HepG2 (cell line): Measurements from ENCODE around the gene EPN2. TPM values are rescaled to one million over a fixed set of nuclear protein-coding genes. Genes with fewer than 3 reads are reported as not detected.
A peak's percentile ranks its signal among the peaks of the same experiment; 100 is the strongest.

Experiments used
- CBFB ChIP-seq: sonication (generic); formaldehyde crosslinking; IDR thresholded peaks from 2 replicates; pipeline ENCODE4 v1.4.0; 2020; ENCODE audit warnings: missing genetic modification reagents
- CEBPB ChIP-seq: IDR thresholded peaks from 2 replicates; pipeline ENCODE4 v1.6.1; 2011; ENCODE audit warnings: low read depth, low read length, improper control_type of control experiment, borderline replicate concordance
- ETV5 ChIP-seq: IDR thresholded peaks from 2 replicates; pipeline ENCODE4 v1.6.1; 2018; ENCODE audit warnings: missing biosample characterization, missing genetic modification reagents, inconsistent platforms, borderline replicate concordance
- FOXP1 ChIP-seq, 2 experiments: fragments of 450-650 bp in 1 of 2; IDR thresholded peaks; 2 replicates each; pipeline ENCODE4 v1.6.1; 2017 to 2018; ENCODE audit warnings: antibody characterized with exemption in 1 of 2
- HNRNPH1 ChIP-seq: fragments of 200-400 bp; formaldehyde crosslinking; optimal IDR thresholded peaks from 2 replicates; pipeline ENCODE3; 2017; ENCODE audit warnings: mild to moderate bottlenecking, low read depth, low read length
- KDM2A ChIP-seq: sonication (generic); formaldehyde crosslinking; IDR thresholded peaks from 2 replicates; pipeline ENCODE4 v1.4.0; 2020; ENCODE audit warnings: low read depth, missing genetic modification reagents, borderline replicate concordance
- RNF2 ChIP-seq: fragments of 450-650 bp; conservative IDR thresholded peaks from 2 replicates; pipeline ENCODE4 v1.6.1; 2016; ENCODE audit warnings: low read depth
- ZNF251 ChIP-seq: sonication (generic); formaldehyde crosslinking; IDR thresholded peaks from 2 replicates; pipeline ENCODE4 v1.9.0; 2021; ENCODE audit warnings: mild to moderate bottlenecking, missing genetic modification reagents
- ZNF546 ChIP-seq: sonication (generic); formaldehyde crosslinking; conservative IDR thresholded peaks from 2 replicates; pipeline ENCODE4 v1.8.1; 2023; ENCODE audit warnings: mild to moderate bottlenecking, missing genetic modification reagents
- polyA plus RNA-seq, 8 experiments: library from polyadenylated mRNA; depleted of rRNA in 3 of 8; stranded (reverse) in 7 of 8; unstranded in 1 of 8; fragments of >200 nt; fragmentation: Illumina TruSeq in 4 of 8; extraction: Trizol in 4 of 8; gene quantifications; 2 replicates each; pipeline versions ENCODE4 v1.2.1 to v1.2.3, GENCODE V29; 2011 to 2016; ENCODE audit warnings: low read depth in 4 of 8, missing spikeins in 1 of 8, mixed read lengths in 1 of 8; ENCODE audit not compliant: insufficient read depth in 1 of 8
- total RNA-seq, 5 experiments: library from RNA; depleted of rRNA; stranded (reverse); fragments of >200 nt; fragmentation: Illumina TruSeq; extraction: Trizol; gene quantifications; 2 replicates each; pipeline ENCODE4 v1.2.3, GENCODE V29; 2016; ENCODE audit warnings: low read depth in 1 of 5
- TF ChIP-seq, protein P1 (sequence below): sonication (generic); formaldehyde crosslinking; IDR thresholded peaks from 2 replicates; pipeline ENCODE4 v1.8.0; 2022; ENCODE audit warnings: mild to moderate bottlenecking, missing genetic modification reagents
- TF ChIP-seq, protein P2 (sequence below): sonication (generic); formaldehyde crosslinking; IDR thresholded peaks from 2 replicates; pipeline ENCODE4 v1.8.0; 2022; ENCODE audit warnings: low read depth, missing genetic modification reagents
- TF ChIP-seq, protein P3 (sequence below): sonication (generic); formaldehyde crosslinking; conservative IDR thresholded peaks from 2 replicates; pipeline ENCODE4 v1.4.0; 2020; ENCODE audit warnings: missing genetic modification reagents
- TF ChIP-seq, protein P4 (sequence below): fragments of 450-650 bp; IDR thresholded peaks from 2 replicates; pipeline ENCODE4 v1.6.1; 2017
- TF ChIP-seq, protein P5 (sequence below): sonication (generic); formaldehyde crosslinking; IDR thresholded peaks from 2 replicates; pipeline ENCODE4 v1.8.1; 2023; ENCODE audit warnings: missing genetic modification reagents, inconsistent platforms, borderline replicate concordance
- TF ChIP-seq, protein P6 (sequence below): sonication (generic); formaldehyde crosslinking; IDR thresholded peaks from 2 replicates; pipeline ENCODE4 v1.4.0; 2020; ENCODE audit warnings: mild to moderate bottlenecking, low read depth, missing genetic modification reagents
- TF ChIP-seq, protein P7 (sequence below): sonication (generic); formaldehyde crosslinking; IDR thresholded peaks from 2 replicates; pipeline ENCODE4 v1.5.0; 2020; ENCODE audit warnings: missing genetic modification reagents

Gene EPN2
- total and polyA plus RNA-seq, 2 of the 13 experiments (the other 11 are each of a cell fraction or from before 2014, with no cell fraction given), result 7.8 to 19.2 TPM

DNA sequence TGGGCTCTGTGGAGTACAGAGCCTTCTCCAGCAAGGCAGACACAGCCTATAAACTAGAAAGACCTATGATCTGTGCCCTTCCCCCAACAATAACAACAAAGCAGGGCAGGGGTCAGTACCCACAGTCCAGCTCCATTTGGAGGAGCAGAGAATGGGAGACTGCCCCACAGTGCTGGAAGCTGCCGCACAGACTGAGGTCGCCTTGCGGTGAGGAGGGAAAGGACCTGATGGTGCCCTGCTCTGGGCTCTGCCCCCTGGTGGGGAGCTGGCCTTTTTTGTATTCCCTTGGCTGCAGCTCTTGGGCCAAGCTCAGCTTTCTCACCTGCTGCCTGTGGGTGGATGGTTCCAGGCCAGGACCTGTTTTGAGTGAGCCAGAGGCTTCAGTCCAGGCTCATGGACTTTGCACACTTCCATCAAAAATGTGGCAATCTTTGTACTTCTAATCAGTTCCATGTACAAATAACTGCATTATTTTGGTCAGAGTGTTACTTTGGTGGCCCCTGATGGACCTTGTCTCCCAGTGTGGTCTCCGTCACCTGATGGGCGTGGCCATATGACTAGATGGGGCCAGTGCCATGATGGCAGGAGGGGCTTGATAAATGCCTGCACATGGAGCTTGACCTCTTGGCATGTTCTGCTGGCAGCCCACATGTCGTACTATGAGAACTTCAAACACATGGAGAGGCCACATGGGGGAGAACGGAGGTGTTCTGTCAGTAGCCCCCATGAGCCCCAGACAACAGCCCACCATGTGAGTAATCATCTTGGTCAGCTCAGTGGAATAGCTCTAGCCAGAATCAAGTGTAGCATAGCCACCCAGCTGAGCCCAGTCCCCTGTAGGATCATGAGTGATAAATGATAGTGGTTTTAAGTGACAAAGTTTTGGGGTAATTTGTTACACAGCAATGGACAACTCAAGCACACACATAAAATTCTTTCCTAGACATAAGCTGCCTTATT, 101.1 kb downstream of the EPN2 start (continued):
- TF ChIP-seq CEBPB, result peak; percentile 96
- TF ChIP-seq, protein P1, sequence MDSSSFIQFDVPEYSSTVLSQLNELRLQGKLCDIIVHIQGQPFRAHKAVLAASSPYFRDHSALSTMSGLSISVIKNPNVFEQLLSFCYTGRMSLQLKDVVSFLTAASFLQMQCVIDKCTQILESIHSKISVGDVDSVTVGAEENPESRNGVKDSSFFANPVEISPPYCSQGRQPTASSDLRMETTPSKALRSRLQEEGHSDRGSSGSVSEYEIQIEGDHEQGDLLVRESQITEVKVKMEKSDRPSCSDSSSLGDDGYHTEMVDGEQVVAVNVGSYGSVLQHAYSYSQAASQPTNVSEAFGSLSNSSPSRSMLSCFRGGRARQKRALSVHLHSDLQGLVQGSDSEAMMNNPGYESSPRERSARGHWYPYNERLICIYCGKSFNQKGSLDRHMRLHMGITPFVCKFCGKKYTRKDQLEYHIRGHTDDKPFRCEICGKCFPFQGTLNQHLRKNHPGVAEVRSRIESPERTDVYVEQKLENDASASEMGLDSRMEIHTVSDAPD (CRISPR knock-in tag), result peak; percentile 88; the same call in 1 of the 2 replicates
- TF ChIP-seq, protein P2, sequence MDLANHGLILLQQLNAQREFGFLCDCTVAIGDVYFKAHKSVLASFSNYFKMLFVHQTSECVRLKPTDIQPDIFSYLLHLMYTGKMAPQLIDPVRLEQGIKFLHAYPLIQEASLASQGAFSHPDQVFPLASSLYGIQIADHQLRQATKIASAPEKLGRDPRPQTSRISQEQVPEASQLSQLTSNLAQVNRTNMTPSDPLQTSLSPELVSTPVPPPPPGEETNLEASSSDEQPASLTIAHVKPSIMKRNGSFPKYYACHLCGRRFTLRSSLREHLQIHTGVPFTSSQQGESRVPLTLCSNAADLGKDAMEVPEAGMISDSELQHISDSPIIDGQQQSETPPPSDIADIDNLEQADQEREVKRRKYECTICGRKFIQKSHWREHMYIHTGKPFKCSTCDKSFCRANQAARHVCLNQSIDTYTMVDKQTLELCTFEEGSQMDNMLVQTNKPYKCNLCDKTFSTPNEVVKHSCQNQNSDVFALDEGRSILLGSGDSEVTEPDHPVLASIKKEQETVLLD (CRISPR knock-in tag), result no peak
- peak; percentile 68; the same call in 1 of the 2 replicates for TF ChIP-seq ZNF546
- TF ChIP-seq, protein P3, sequence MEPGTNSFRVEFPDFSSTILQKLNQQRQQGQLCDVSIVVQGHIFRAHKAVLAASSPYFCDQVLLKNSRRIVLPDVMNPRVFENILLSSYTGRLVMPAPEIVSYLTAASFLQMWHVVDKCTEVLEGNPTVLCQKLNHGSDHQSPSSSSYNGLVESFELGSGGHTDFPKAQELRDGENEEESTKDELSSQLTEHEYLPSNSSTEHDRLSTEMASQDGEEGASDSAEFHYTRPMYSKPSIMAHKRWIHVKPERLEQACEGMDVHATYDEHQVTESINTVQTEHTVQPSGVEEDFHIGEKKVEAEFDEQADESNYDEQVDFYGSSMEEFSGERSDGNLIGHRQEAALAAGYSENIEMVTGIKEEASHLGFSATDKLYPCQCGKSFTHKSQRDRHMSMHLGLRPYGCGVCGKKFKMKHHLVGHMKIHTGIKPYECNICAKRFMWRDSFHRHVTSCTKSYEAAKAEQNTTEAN, result peak; percentile 95
- TF ChIP-seq KDM2A (CRISPR knock-in tag), result peak; percentile 86
- 0 out of 2 replicates have a peak, but pooled peaks have one; percentile 23 for TF ChIP-seq RNF2
- TF ChIP-seq, protein P4, sequence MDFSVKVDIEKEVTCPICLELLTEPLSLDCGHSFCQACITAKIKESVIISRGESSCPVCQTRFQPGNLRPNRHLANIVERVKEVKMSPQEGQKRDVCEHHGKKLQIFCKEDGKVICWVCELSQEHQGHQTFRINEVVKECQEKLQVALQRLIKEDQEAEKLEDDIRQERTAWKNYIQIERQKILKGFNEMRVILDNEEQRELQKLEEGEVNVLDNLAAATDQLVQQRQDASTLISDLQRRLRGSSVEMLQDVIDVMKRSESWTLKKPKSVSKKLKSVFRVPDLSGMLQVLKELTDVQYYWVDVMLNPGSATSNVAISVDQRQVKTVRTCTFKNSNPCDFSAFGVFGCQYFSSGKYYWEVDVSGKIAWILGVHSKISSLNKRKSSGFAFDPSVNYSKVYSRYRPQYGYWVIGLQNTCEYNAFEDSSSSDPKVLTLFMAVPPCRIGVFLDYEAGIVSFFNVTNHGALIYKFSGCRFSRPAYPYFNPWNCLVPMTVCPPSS, result no peak
- TF ChIP-seq, protein P5, sequence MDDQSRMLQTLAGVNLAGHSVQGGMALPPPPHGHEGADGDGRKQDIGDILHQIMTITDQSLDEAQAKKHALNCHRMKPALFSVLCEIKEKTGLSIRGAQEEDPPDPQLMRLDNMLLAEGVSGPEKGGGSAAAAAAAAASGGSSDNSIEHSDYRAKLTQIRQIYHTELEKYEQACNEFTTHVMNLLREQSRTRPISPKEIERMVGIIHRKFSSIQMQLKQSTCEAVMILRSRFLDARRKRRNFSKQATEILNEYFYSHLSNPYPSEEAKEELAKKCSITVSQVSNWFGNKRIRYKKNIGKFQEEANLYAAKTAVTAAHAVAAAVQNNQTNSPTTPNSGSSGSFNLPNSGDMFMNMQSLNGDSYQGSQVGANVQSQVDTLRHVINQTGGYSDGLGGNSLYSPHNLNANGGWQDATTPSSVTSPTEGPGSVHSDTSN, result no peak; the same call in 1 of the 2 replicates
- TF ChIP-seq ZNF251, result no peak
- peak; percentile 46; the same call in 1 of the 2 replicates for TF ChIP-seq ETV5 (CRISPR knock-in tag)
- TF ChIP-seq, protein P6, sequence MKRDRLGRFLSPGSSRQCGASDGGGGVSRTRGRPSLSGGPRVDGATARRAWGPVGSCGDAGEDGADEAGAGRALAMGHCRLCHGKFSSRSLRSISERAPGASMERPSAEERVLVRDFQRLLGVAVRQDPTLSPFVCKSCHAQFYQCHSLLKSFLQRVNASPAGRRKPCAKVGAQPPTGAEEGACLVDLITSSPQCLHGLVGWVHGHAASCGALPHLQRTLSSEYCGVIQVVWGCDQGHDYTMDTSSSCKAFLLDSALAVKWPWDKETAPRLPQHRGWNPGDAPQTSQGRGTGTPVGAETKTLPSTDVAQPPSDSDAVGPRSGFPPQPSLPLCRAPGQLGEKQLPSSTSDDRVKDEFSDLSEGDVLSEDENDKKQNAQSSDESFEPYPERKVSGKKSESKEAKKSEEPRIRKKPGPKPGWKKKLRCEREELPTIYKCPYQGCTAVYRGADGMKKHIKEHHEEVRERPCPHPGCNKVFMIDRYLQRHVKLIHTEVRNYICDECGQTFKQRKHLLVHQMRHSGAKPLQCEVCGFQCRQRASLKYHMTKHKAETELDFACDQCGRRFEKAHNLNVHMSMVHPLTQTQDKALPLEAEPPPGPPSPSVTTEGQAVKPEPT (CRISPR knock-in tag), result no peak
- no peak; the same call in 1 of the 2 replicates for TF ChIP-seq CBFB (CRISPR knock-in tag)
- TF ChIP-seq HNRNPH1, result no peak
- TF ChIP-seq FOXP1 (IDR thresholded peaks at IDR 0.05), result no peak
- TF ChIP-seq FOXP1 (CRISPR knock-in tag; IDR thresholded peaks at IDR 0.05), result peak; percentile 18; the same call in 1 of the 2 replicates
- TF ChIP-seq, protein P7, sequence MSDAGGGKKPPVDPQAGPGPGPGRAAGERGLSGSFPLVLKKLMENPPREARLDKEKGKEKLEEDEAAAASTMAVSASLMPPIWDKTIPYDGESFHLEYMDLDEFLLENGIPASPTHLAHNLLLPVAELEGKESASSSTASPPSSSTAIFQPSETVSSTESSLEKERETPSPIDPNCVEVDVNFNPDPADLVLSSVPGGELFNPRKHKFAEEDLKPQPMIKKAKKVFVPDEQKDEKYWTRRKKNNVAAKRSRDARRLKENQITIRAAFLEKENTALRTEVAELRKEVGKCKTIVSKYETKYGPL (CRISPR knock-in tag), result no peak
